Neural cell (in vitro differentiated cells): Measurements from ENCODE around the gene CBL. TPM values are rescaled to one million over a fixed set of nuclear protein-coding genes. Genes with fewer than 3 reads are reported as not detected.

Experiments used
- H2AFZ ChIP-seq: fragments of 200-600, 300-800 bp; sonication (generic), shearing (Covaris generic); 2 replicates; pipeline ENCODE4 v1.6.0; 2014; ENCODE audit warnings: low read depth, mild to moderate bottlenecking, antibody characterized with exemption, low read length, moderate library complexity
- H3F3A ChIP-seq: fragments of 200-600 bp; shearing (Covaris generic); 2 replicates; pipeline ENCODE4 v1.6.1; 2016; ENCODE audit warnings: mild to moderate bottlenecking, moderate library complexity, mixed read lengths, antibody characterized with exemption, low read length; ENCODE audit not compliant: insufficient read depth, poor library complexity, severe bottlenecking
- H3K27ac ChIP-seq: fragments of 200-600, 300-800 bp; sonication (generic), shearing (Covaris generic); 2 replicates; pipeline ENCODE4 v1.5.1; 2014; ENCODE audit warnings: mild to moderate bottlenecking, low read length, moderate library complexity
- H3K27me3 ChIP-seq: fragments of 300-800, 200-600 bp; sonication (generic), shearing (Covaris generic); 2 replicates; pipeline ENCODE4 v1.6.0; 2014; ENCODE audit warnings: mild to moderate bottlenecking, low read depth, low read length, moderate library complexity; ENCODE audit not compliant: insufficient read depth
- H3K36me3 ChIP-seq: fragments of 300-800, 200-600 bp; sonication (generic), shearing (Covaris generic); 2 replicates; pipeline ENCODE4 v1.5.1; 2014; ENCODE audit warnings: mild to moderate bottlenecking, antibody characterized with exemption, low read length, moderate library complexity; ENCODE audit not compliant: insufficient read depth
- H3K4me2 ChIP-seq: fragments of 300-800, 200-600 bp; sonication (generic), shearing (Covaris generic); 2 replicates; pipeline ENCODE4 v1.6.0; 2014; ENCODE audit warnings: mild to moderate bottlenecking, low read length
- H3K4me3 ChIP-seq: fragments of 300-800, 200-600 bp; sonication (generic), shearing (Covaris generic); 2 replicates; pipeline ENCODE4 v1.5.1; 2014; ENCODE audit warnings: mild to moderate bottlenecking, low read length, moderate library complexity
- H3K79me2 ChIP-seq: fragments of 200-600 bp; shearing (Covaris generic); replicated peaks from 2 replicates; pipeline ENCODE4 v1.6.0; 2014; ENCODE audit warnings: mild to moderate bottlenecking, low read length, moderate library complexity; ENCODE audit not compliant: insufficient read depth
- H3K9ac ChIP-seq: fragments of 300-800, 200-600 bp; sonication (generic), shearing (Covaris generic); 2 replicates; pipeline ENCODE4 v1.6.1; 2016; ENCODE audit warnings: mild to moderate bottlenecking, low read length, mixed read lengths
- H3K9me2 ChIP-seq: fragments of 200-600 bp; shearing (Covaris generic); 2 replicates; pipeline ENCODE4 v1.6.1; 2016; ENCODE audit warnings: mild to moderate bottlenecking, low read length, mixed read lengths; ENCODE audit not compliant: insufficient read depth
- H3K9me3 ChIP-seq: fragments of 200-600, 300-800 bp; sonication (generic), shearing (Covaris generic); 2 replicates; pipeline ENCODE4 v1.6.1; 2016; ENCODE audit warnings: mild to moderate bottlenecking, mixed run types, low read length, moderate library complexity, mixed read lengths
- H4K20me1 ChIP-seq: fragments of 200-600 bp; shearing (Covaris generic); 2 replicates; pipeline ENCODE4 v1.6.1; 2016; ENCODE audit warnings: mild to moderate bottlenecking, mixed run types; ENCODE audit not compliant: insufficient read depth
- EP300 ChIP-seq: fragments of 450-650 bp; conservative IDR thresholded peaks from 2 replicates; pipeline ENCODE4 v1.6.1; 2014; ENCODE audit warnings: antibody characterized with exemption, mild to moderate bottlenecking, moderate library complexity; ENCODE audit not compliant: poor library complexity, severe bottlenecking
- EZH2 ChIP-seq: fragments of 200-600, 300-800 bp; shearing (Covaris generic), sonication (generic); IDR thresholded peaks from 2 replicates; pipeline ENCODE4 v1.6.1; 2014; ENCODE audit warnings: antibody characterized with exemption, low read length, borderline replicate concordance, mild to moderate bottlenecking; ENCODE audit not compliant: insufficient read depth, poor library complexity, severe bottlenecking
- MXI1 ChIP-seq: fragments of 450-650 bp; conservative IDR thresholded peaks from 2 replicates; pipeline ENCODE4 v1.6.1; 2014; ENCODE audit warnings: antibody characterized with exemption, mild to moderate bottlenecking; ENCODE audit not compliant: poor library complexity, severe bottlenecking
- POLR2AphosphoS5 ChIP-seq: IDR thresholded peaks from 2 replicates; pipeline ENCODE4 v1.6.1; 2012
- RAD21 ChIP-seq: fragments of 450-650 bp; conservative IDR thresholded peaks from 2 replicates; pipeline ENCODE4 v1.6.1; 2014; ENCODE audit warnings: antibody characterized with exemption, mild to moderate bottlenecking, moderate library complexity
- SMC3 ChIP-seq: fragments of 450-650 bp; conservative IDR thresholded peaks from 2 replicates; pipeline ENCODE4 v1.6.1; 2014; ENCODE audit warnings: antibody characterized with exemption, mild to moderate bottlenecking, moderate library complexity; ENCODE audit not compliant: poor library complexity
- TAF1 ChIP-seq: IDR thresholded peaks from 2 replicates; pipeline ENCODE4 v1.6.1; 2012; ENCODE audit warnings: low read depth
- polyA plus RNA-seq: library from polyadenylated mRNA; depleted of rRNA; stranded (reverse); fragments of >200 nt; gene quantifications from 2 replicates; pipeline ENCODE4 v1.2.3, GENCODE V29; 2014
- TF ChIP-seq, protein P1 (sequence below): IDR thresholded peaks from 2 replicates; pipeline ENCODE4 v1.6.1; 2012; ENCODE audit warnings: borderline replicate concordance
- TF ChIP-seq, protein P2 (sequence below): fragments of 450-650 bp; IDR thresholded peaks from 2 replicates; pipeline ENCODE4 v1.5.1; 2014; ENCODE audit warnings: antibody characterized with exemption, mild to moderate bottlenecking, moderate library complexity; ENCODE audit not compliant: poor library complexity, severe bottlenecking

Gene CBL
- polyA plus RNA-seq, 1 donor from 2014 or later: 10.5 TPM

DNA sequence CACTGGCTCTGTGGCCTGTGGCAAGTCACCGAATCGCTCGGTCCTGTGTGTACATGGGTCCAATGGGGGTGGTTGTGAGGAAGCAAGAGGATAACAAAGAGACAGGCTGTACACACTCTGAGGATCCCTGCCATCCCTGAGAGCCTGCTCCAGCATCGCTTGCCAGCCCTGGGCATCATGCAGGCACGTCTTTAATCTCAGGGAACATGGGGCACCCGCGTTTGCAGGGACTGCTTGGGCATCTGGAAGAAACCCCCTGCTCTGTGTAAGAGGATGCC, 135.8 kb downstream of the CBL start:
- Histone ChIP-seq H3K27ac (no peak overlapping the region), H3K9me2 (no peaks in the 10 kb centered on the region), H2AFZ (no peak overlapping the region), H3K4me3 (no peak overlapping the region), H3F3A (no peaks in the 10 kb centered on the region), H3K79me2 (no peaks in the 10 kb centered on the region), H3K4me2 (no peak overlapping the region), H3K9me3 (no peaks in the 10 kb centered on the region), H3K9ac (no peak overlapping the region), H3K36me3 (no peaks in the 10 kb centered on the region), H3K27me3 (peaks cover 36% of the 10 kb centered on the region), H4K20me1 (no peaks in the 10 kb centered on the region)
- TF ChIP-seq TAF1 (no peak), MXI1 (no peak), POLR2AphosphoS5 (no peak)

DNA sequence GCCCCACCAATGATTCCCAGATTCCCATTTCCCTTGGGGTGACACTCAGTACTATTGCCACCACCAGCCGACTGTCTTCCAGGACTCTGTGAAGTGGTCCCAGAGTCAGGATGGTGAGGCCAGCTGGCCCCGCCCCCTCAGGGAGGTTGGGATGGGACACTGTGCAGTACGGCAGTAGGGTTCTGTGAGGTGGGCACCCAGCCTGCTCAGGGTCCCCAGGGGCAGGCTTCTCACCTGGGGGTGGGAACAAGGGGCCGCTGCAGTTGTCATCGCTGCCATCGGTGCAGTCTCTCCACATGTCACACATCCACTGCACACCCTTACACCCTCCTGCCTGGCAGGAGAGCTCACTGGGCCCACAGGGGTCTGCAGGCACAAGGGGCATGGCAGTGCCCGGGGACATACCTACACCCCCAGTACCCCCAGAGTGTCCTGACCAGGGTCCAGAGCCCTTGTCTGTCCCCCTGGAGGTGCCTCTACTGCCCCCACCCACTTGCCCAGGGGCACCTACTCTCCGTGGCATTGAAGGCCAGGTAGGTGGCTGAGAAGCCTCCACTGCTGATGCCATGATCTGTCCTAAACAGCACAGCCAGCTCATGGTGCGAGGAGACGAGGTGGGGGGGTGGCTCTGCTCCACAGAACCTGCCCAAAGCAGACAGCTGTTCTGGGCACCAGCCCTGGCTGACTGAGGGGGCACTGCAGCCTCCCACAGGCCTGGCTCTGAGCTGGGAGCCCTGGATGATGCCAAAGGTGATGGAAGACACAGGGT, 136.4 kb downstream of the CBL start:
- no peaks in the 10 kb centered on the region for H3K79me2 ChIP-seq
- H3F3A ChIP-seq: no peaks in the 10 kb centered on the region
- no peak overlapping the region for H3K4me2 ChIP-seq
- H3K27me3 ChIP-seq: peaks cover 36% of the 10 kb centered on the region
- no peaks in the 10 kb centered on the region for H4K20me1 ChIP-seq
- H3K36me3 ChIP-seq: no peaks in the 10 kb centered on the region
- no peak overlapping the region for H3K9ac ChIP-seq
- TF ChIP-seq, protein P1, sequence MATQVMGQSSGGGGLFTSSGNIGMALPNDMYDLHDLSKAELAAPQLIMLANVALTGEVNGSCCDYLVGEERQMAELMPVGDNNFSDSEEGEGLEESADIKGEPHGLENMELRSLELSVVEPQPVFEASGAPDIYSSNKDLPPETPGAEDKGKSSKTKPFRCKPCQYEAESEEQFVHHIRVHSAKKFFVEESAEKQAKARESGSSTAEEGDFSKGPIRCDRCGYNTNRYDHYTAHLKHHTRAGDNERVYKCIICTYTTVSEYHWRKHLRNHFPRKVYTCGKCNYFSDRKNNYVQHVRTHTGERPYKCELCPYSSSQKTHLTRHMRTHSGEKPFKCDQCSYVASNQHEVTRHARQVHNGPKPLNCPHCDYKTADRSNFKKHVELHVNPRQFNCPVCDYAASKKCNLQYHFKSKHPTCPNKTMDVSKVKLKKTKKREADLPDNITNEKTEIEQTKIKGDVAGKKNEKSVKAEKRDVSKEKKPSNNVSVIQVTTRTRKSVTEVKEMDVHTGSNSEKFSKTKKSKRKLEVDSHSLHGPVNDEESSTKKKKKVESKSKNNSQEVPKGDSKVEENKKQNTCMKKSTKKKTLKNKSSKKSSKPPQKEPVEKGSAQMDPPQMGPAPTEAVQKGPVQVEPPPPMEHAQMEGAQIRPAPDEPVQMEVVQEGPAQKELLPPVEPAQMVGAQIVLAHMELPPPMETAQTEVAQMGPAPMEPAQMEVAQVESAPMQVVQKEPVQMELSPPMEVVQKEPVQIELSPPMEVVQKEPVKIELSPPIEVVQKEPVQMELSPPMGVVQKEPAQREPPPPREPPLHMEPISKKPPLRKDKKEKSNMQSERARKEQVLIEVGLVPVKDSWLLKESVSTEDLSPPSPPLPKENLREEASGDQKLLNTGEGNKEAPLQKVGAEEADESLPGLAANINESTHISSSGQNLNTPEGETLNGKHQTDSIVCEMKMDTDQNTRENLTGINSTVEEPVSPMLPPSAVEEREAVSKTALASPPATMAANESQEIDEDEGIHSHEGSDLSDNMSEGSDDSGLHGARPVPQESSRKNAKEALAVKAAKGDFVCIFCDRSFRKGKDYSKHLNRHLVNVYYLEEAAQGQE: no peak
- TF ChIP-seq TAF1 (no peak), SMC3 (no peak), EZH2 (no peak), POLR2AphosphoS5 (no peak), EP300 (no peak), RAD21 (no peak), MXI1 (no peak)
- TF ChIP-seq, protein P2, sequence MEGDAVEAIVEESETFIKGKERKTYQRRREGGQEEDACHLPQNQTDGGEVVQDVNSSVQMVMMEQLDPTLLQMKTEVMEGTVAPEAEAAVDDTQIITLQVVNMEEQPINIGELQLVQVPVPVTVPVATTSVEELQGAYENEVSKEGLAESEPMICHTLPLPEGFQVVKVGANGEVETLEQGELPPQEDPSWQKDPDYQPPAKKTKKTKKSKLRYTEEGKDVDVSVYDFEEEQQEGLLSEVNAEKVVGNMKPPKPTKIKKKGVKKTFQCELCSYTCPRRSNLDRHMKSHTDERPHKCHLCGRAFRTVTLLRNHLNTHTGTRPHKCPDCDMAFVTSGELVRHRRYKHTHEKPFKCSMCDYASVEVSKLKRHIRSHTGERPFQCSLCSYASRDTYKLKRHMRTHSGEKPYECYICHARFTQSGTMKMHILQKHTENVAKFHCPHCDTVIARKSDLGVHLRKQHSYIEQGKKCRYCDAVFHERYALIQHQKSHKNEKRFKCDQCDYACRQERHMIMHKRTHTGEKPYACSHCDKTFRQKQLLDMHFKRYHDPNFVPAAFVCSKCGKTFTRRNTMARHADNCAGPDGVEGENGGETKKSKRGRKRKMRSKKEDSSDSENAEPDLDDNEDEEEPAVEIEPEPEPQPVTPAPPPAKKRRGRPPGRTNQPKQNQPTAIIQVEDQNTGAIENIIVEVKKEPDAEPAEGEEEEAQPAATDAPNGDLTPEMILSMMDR: no peak
- no peaks in the 10 kb centered on the region for H3K9me3 ChIP-seq
- no peak overlapping the region for H2AFZ ChIP-seq
- H3K4me3 ChIP-seq: no peak overlapping the region
- H3K9me2 ChIP-seq: no peaks in the 10 kb centered on the region
- H3K27ac ChIP-seq: no peak overlapping the region

DNA sequence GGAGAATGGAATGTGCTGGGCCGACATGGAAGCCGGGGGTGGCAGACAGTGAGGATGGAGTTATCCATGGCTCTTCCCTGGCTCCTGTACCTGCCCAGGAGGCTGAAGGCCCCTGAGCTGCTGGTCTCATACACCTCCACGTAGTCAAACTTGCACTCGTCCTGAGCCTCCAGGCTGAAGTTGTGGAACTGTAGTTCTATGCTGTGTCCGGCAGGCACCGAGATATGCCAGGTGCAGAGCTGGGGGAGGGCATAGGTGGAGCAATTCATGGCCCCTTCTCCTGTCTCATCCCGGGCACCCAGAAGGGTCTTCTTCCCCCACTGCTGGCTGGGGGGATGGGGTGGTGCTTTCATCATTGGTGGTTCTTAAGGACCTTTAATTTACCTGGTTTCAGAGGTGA, 137.6 kb downstream of the CBL start:
- H3K27ac ChIP-seq: no peak overlapping the region
- no peak for TF ChIP-seq EP300
- no peak for TF ChIP-seq TAF1
- no peak for TF ChIP-seq SMC3
- TF ChIP-seq, protein P1: no peak
- TF ChIP-seq, protein P2: no peak
- no peak overlapping the region for H3K4me3 ChIP-seq
- no peaks in the 10 kb centered on the region for H4K20me1 ChIP-seq
- no peaks in the 10 kb centered on the region for H3K9me2 ChIP-seq
- no peaks in the 10 kb centered on the region for H3K79me2 ChIP-seq
- peaks cover 34% of the 10 kb centered on the region for H3K27me3 ChIP-seq
- no peaks in the 10 kb centered on the region for H3K36me3 ChIP-seq
- no peaks in the 10 kb centered on the region for H3F3A ChIP-seq
- H3K9me3 ChIP-seq: no peaks in the 10 kb centered on the region
- H3K4me2 ChIP-seq: no peak overlapping the region
- no peak overlapping the region for H3K9ac ChIP-seq
- no peak overlapping the region for H2AFZ ChIP-seq
